ENCODE results near the gene ABCB9.

ABCB9 gene

GRCh38 chr12:122981587-122982476, 15.6 kb upstream of the ABCB9 start:
- DNase-seq = no peak

GRCh38 chr12:122981036-122981471, 14.8 kb upstream of the ABCB9 start:
- DNase-seq = no peak

- DNase-seq = peak; percentile 86
These were observed 14.1 kb upstream of the ABCB9 start, which contains the start of gene ARL6IP4 for GRCh38 chr12:122980183-122981035. TSS of gene ARL6IP4 (plus strand) at chr12:122980681. CDS start at chr12:122981140, 459 bp downstream.

- DNase-seq = no peak
These were observed 13.6 kb upstream of the ABCB9 start for GRCh38 chr12:122979908-122980182.

- DNase-seq = no peak
These were observed 13.0 kb upstream of the ABCB9 start for GRCh38 chr12:122979001-122979907.

- no peak for DNase-seq
These were observed 12.3 kb upstream of the ABCB9 start for GRCh38 chr12:122978507-122978955.

GRCh38 chr12:122977655-122978392, 11.6 kb upstream of the ABCB9 start:
- DNase-seq = no peak

GRCh38 chr12:122977153-122977552, 10.9 kb upstream of the ABCB9 start:
- DNase-seq = no peak

GRCh38 chr12:122976648-122976975, 10.3 kb upstream of the ABCB9 start:
- DNase-seq = no peak

GRCh38 chr12:122975790-122976647, 9.8 kb upstream of the ABCB9 start:
- no peak for DNase-seq

GRCh38 chr12:122974892-122975789, 8.9 kb upstream of the ABCB9 start, which contains the start of gene OGFOD2:
TSS of gene OGFOD2 (plus strand) at chr12:122975244. CDS start at chr12:122975252, 8 bp downstream.
- peak; percentile 98 for DNase-seq

GRCh38 chr12:122974274-122974891, 8.1 kb upstream of the ABCB9 start:
- DNase-seq = peak; percentile 100

- DNase-seq = no peak
These were observed 3.4 kb upstream of the ABCB9 start for GRCh38 chr12:122969676-122970075.

- DNase-seq = no peak
These were observed 1.8 kb upstream of the ABCB9 start for GRCh38 chr12:122968104-122968503.

GRCh38 chr12:122966743-122967550, 684 bp upstream of the ABCB9 start:
- peak; percentile 60 for DNase-seq

- no peak for DNase-seq
These were observed 927 bp downstream of the ABCB9 start for GRCh38 chr12:122965321-122965751.

GRCh38 chr12:122964439-122965257, 1.6 kb downstream of the ABCB9 start:
- DNase-seq = no peak

- DNase-seq = no peak
These were observed 2.4 kb downstream of the ABCB9 start for GRCh38 chr12:122963941-122964265.

All from activated effector memory CD4-positive, alpha-beta T cell treated with anti-CD3 and anti-CD28 coated beads, Interleukin-2, amount 50 U/mL, for 16 hours (primary cell).